GM21515 (cell line): ENCODE data around the gene TEX264.
A peak's percentile ranks its signal among the peaks of the same experiment; 100 is the strongest.
"Not testable (repeated sequence)": the region's sequence is repeated elsewhere in the genome, so short reads cannot be mapped to it uniquely, and the experiment has no call there.

ENCODE experiments used
- ATAC-seq: cut with Tn5 transposase; IDR thresholded peaks from one replicate; pipeline ENCODE4 v1.9.1; 2021; ENCODE audit not compliant: unreplicated experiment

The TEX264 gene

GRCh38 chr3:51670823-51671733 lies at the start of gene TEX264:
Gene TEX264 (plus strand): TSS chr3:51671252. CDS start chr3:51674305, 3,053 bp downstream.
- peak; percentile 78 for ATAC-seq

- no peak for ATAC-seq
These were observed 48.6 kb upstream of the TEX264 start for GRCh38 chr3:51622413-51622812.

- ATAC-seq: no peak
These were observed 48.2 kb upstream of the TEX264 start for GRCh38 chr3:51622868-51623267.

- no peak for ATAC-seq
These were observed 40.5 kb upstream of the TEX264 start for GRCh38 chr3:51630513-51630912.

GRCh38 chr3:51637144-51637940 lies 33.7 kb upstream of the TEX264 start:
- no peak for ATAC-seq

GRCh38 chr3:51637941-51638471 lies 33.0 kb upstream of the TEX264 start:
- ATAC-seq: no peak

GRCh38 chr3:51642462-51642861 lies 28.6 kb upstream of the TEX264 start:
- no peak for ATAC-seq

- no peak for ATAC-seq
These were observed 25.0 kb upstream of the TEX264 start for GRCh38 chr3:51646091-51646490.

- not testable (repeated sequence) for ATAC-seq
These were observed 18.9 kb upstream of the TEX264 start for GRCh38 chr3:51652103-51652502.

- ATAC-seq: not testable (repeated sequence)
These were observed 17.6 kb upstream of the TEX264 start for GRCh38 chr3:51653409-51653808.

GRCh38 chr3:51657234-51657633 lies 13.8 kb upstream of the TEX264 start:
- no peak for ATAC-seq

GRCh38 chr3:51659942-51660341 lies 11.1 kb upstream of the TEX264 start:
- no peak for ATAC-seq

GRCh38 chr3:51662456-51662855 lies 8.6 kb upstream of the TEX264 start:
- ATAC-seq: no peak

- no peak for ATAC-seq
These were observed 2.3 kb upstream of the TEX264 start for GRCh38 chr3:51668756-51669155.

GRCh38 chr3:51669241-51670052 lies 1.6 kb upstream of the TEX264 start:
- ATAC-seq: peak; percentile 26

GRCh38 chr3:51670053-51670822 lies 814 bp upstream of the TEX264 start:
- ATAC-seq: no peak

- ATAC-seq: peak; percentile 49
These were observed 853 bp downstream of the TEX264 start for GRCh38 chr3:51671734-51672475.

- no peak for ATAC-seq
These were observed 2.2 kb downstream of the TEX264 start for GRCh38 chr3:51673181-51673801.
